ENCODE data around the gene SH3BGR.

DNA sequence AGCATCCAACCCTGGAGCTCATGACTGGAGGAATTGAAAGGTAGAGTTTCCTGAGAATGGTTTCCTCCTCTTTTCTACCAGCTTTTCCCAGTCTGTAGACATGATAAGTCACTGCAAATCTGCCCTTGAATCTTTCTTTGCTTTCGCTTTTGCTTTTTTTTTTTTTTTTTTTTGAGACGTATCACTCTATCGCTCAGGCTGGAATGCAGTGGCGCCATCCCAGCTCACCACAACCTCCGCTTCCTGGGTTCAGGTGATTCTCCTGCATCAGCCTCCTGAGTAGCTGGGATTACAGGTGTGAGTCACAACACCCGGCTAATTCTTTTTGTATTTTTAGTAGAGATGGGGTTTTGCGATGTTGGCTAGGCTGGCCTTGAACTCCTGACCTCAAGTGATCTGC lies 4.5 kb upstream of the SH3BGR start:
- TF ChIP-seq, protein P1, sequence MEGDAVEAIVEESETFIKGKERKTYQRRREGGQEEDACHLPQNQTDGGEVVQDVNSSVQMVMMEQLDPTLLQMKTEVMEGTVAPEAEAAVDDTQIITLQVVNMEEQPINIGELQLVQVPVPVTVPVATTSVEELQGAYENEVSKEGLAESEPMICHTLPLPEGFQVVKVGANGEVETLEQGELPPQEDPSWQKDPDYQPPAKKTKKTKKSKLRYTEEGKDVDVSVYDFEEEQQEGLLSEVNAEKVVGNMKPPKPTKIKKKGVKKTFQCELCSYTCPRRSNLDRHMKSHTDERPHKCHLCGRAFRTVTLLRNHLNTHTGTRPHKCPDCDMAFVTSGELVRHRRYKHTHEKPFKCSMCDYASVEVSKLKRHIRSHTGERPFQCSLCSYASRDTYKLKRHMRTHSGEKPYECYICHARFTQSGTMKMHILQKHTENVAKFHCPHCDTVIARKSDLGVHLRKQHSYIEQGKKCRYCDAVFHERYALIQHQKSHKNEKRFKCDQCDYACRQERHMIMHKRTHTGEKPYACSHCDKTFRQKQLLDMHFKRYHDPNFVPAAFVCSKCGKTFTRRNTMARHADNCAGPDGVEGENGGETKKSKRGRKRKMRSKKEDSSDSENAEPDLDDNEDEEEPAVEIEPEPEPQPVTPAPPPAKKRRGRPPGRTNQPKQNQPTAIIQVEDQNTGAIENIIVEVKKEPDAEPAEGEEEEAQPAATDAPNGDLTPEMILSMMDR (IDR thresholded peaks at IDR 0.05), result no peak
- no peak for TF ChIP-seq POLR2A (IDR thresholded peaks at IDR 0.05)

Measured in esophagus squamous epithelium (tissue), 4 donors.